Measurements from ENCODE around the gene AP2S1.

AP2S1 gene

DNA sequence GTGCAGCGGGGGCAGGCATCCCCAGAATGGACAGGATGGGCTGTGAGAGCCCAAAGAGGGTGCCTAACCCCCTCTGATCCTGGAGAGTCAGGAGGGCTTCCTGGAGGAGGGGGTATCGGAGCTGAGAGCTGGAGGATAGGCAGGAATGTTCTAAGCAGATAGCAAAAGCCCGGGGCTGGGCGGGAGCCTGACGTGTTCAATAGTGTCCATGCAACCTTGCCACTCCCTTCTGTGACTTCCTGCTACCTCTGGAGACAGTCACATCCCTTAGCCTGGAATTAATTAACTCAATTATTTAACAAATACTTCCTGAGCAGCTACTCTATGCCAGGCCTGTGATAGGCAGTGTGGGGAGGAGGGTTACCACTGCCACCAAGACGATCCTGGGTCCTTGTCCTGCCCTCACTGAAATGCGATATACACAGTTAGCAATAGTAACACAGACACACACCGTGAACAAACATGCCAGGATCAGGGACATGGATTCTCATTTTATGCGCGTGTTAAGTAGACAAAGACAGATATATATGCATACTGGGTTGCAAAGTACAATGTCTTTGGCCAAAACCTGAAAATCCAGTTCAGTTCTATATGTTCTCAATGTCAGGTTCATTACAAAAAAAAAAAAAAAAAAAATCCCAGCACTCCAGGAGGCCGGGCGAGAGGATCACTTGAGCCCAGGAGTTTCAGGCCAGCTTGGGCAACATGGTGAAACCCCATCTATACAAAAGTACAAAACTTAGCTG lies 10.7 kb downstream of the AP2S1 start:
- Histone ChIP-seq H3K36me3 (ENCODE audit: control insufficient read depth in 2 of 2, insufficient read depth in 1 of 2, low read length in 2 of 2) (peaks cover 28 to 61% of the 10 kb centered on the region in 2 experiments; a peak in 2 of 3 replicates), H3K4me3 (ENCODE audit: low read depth, low read length) (no peak overlapping the region)
- CTCF ChIA-PET = interaction anchor here (0.6 to 4.1 kb wide), 46 partner anchors 10 to 1692 kb away, joined by 3 to 83 read pairs (median 4); partner anchors contain the start of genes AP2S1 and SLC1A5

DNA sequence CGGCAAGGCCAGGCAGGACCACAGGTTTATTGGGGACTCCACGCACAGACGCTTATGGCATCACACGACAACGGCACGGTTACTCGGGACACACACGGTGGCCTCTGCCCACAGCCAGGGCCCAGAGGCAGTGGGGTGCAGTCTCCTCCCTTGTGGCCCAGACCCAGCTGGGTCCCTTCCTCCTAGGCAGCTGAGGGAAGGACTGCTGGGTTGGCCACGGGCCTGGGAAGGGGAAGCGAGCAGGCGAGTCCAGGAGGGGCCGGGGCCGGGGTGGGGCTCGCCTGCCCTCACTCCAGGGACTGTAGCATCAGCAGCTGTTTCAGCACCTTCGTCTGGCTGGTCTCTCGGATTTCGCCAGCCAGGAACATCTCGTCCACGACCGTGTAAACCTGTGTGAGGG lies 12.5 kb downstream of the AP2S1 start:
- TF ChIP-seq ZNF791 (tag by site-specific recombination; IDR thresholded peaks at IDR 0.05) (no peak), ZNF292 (tag by site-specific recombination; IDR thresholded peaks at IDR 0.05; ENCODE audit: borderline replicate concordance, low read depth) (no peak), GLIS2 (tag by site-specific recombination; IDR thresholded peaks at IDR 0.05) (no peak), SP2 (tag by site-specific recombination; IDR thresholded peaks at IDR 0.05) (no peak), ZNF785 (tag by site-specific recombination; IDR thresholded peaks at IDR 0.05) (no peak), ZNF529 (tag by site-specific recombination; IDR thresholded peaks at IDR 0.05; ENCODE audit: insufficient replicate concordance) (no peak), ZNF544 (tag by site-specific recombination; IDR thresholded peaks at IDR 0.05) (no peak), ZNF239 (tag by site-specific recombination; IDR thresholded peaks at IDR 0.05) (no peak), ZNF837 (tag by site-specific recombination; IDR thresholded peaks at IDR 0.05) (no peak), BCL11B (tag by site-specific recombination; IDR thresholded peaks at IDR 0.05; ENCODE audit: low read depth) (no peak), ZNF175 (tag by site-specific recombination; IDR thresholded peaks at IDR 0.05) (no peak)
- TF ChIP-seq, protein P1, sequence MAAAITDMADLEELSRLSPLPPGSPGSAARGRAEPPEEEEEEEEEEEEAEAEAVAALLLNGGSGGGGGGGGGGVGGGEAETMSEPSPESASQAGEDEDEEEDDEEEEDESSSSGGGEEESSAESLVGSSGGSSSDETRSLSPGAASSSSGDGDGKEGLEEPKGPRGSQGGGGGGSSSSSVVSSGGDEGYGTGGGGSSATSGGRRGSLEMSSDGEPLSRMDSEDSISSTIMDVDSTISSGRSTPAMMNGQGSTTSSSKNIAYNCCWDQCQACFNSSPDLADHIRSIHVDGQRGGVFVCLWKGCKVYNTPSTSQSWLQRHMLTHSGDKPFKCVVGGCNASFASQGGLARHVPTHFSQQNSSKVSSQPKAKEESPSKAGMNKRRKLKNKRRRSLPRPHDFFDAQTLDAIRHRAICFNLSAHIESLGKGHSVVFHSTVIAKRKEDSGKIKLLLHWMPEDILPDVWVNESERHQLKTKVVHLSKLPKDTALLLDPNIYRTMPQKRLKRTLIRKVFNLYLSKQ (tag by site-specific recombination; IDR thresholded peaks at IDR 0.05; ENCODE audit: borderline replicate concordance) = no peak
- CTCF ChIA-PET = interaction anchor here (0.6 to 2.9 kb wide), 4 partner anchors 55 to 84 kb away, joined by 4 to 12 read pairs (median 4); no protein-coding TSS in a partner anchor

More for the DNA sequence above, 10.7 kb downstream of the AP2S1 start:
- Histone ChIP-seq H3K4me1 (ENCODE audit: control insufficient read depth, insufficient read depth, low read length) (peaks cover 7% of the 10 kb centered on the region), H3K27ac (ENCODE audit: extremely low read depth, low read depth, low read length) (no peak overlapping the region), H3K9me3 (ENCODE audit: control insufficient read depth, insufficient read depth, low read depth, low read length) (no peaks in the 10 kb centered on the region)
- POLR2A ChIA-PET = interaction anchor here (0.6 to 2.4 kb wide), 16 partner anchors 11 to 1045 kb away, joined by 3 to 50 read pairs (median 6); partner anchors contain the start of genes AP2S1 and SLC1A5
- TF ChIP-seq ZBTB17 (tag by site-specific recombination; IDR thresholded peaks at IDR 0.05) (no peak), ZNF664 (tag by site-specific recombination; IDR thresholded peaks at IDR 0.05) (0 out of 2 replicates have a peak, but pooled peaks have one; percentile 56), GLIS1 (tag by site-specific recombination; IDR thresholded peaks at IDR 0.05) (peak; percentile 9; the same call in 1 of the 2 replicates), YY2 (tag by site-specific recombination; IDR thresholded peaks at IDR 0.05) (no peak)
- TF ChIP-seq, protein P2, sequence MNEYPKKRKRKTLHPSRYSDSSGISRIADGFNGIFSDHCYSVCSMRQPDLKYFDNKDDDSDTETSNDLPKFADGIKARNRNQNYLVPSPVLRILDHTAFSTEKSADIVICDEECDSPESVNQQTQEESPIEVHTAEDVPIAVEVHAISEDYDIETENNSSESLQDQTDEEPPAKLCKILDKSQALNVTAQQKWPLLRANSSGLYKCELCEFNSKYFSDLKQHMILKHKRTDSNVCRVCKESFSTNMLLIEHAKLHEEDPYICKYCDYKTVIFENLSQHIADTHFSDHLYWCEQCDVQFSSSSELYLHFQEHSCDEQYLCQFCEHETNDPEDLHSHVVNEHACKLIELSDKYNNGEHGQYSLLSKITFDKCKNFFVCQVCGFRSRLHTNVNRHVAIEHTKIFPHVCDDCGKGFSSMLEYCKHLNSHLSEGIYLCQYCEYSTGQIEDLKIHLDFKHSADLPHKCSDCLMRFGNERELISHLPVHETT (tag by site-specific recombination; IDR thresholded peaks at IDR 0.05) = no peak

DNA sequence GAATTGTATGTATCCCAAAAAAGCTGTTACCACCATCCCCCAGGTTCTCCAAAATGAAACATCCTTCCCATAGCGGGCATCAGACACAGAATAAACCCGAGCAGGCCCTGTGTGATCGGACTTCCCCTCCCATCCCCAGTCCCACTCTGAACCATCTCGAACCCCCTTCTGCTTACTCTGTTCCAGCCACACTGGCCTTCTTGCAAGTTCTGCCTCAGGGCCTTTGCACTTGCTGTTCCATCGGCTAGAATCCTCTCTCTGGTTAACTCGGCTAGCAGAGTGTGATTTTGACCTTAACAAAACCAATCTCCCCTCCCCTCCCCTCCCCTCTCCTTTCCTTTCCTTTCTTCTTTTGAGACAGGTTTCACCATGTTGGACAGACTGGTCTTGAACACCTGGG lies 15.7 kb downstream of the AP2S1 start:
- Histone ChIP-seq H3K9me3 (ENCODE audit: control insufficient read depth, insufficient read depth, low read depth, low read length) (no peaks in the 10 kb centered on the region), H3K4me3 (ENCODE audit: low read depth, low read length) (no peak overlapping the region), H3K4me1 (ENCODE audit: control insufficient read depth, insufficient read depth, low read length) (no peaks in the 10 kb centered on the region), H3K36me3 (ENCODE audit: control insufficient read depth in 2 of 2, insufficient read depth in 1 of 2, low read length in 2 of 2) (peaks cover 13 to 26% of the 10 kb centered on the region in 2 experiments; a peak in 2 of 3 replicates), H3K27ac (ENCODE audit: extremely low read depth, low read depth, low read length) (no peak overlapping the region)
- ChIA-PET CTCF (interaction anchor here (1.2 kb wide), 1 partner anchor 79 kb away, joined by 3 read pairs; no protein-coding TSS in a partner anchor), POLR2A (no interaction called here)
- TF ChIP-seq FEZF1 (tag by site-specific recombination; IDR thresholded peaks at IDR 0.05) (no peak), ZNF623 (tag by site-specific recombination; IDR thresholded peaks at IDR 0.05) (peak; percentile 96), ZNF791 (tag by site-specific recombination; IDR thresholded peaks at IDR 0.05) (no peak)
- TF ChIP-seq, protein P3, sequence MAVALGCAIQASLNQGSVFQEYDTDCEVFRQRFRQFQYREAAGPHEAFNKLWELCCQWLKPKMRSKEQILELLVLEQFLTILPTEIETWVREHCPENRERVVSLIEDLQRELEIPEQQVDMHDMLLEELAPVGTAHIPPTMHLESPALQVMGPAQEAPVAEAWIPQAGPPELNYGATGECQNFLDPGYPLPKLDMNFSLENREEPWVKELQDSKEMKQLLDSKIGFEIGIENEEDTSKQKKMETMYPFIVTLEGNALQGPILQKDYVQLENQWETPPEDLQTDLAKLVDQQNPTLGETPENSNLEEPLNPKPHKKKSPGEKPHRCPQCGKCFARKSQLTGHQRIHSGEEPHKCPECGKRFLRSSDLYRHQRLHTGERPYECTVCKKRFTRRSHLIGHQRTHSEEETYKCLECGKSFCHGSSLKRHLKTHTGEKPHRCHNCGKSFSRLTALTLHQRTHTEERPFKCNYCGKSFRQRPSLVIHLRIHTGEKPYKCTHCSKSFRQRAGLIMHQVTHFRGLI (tag by site-specific recombination; IDR thresholded peaks at IDR 0.05) = no peak
- TF ChIP-seq, protein P4, sequence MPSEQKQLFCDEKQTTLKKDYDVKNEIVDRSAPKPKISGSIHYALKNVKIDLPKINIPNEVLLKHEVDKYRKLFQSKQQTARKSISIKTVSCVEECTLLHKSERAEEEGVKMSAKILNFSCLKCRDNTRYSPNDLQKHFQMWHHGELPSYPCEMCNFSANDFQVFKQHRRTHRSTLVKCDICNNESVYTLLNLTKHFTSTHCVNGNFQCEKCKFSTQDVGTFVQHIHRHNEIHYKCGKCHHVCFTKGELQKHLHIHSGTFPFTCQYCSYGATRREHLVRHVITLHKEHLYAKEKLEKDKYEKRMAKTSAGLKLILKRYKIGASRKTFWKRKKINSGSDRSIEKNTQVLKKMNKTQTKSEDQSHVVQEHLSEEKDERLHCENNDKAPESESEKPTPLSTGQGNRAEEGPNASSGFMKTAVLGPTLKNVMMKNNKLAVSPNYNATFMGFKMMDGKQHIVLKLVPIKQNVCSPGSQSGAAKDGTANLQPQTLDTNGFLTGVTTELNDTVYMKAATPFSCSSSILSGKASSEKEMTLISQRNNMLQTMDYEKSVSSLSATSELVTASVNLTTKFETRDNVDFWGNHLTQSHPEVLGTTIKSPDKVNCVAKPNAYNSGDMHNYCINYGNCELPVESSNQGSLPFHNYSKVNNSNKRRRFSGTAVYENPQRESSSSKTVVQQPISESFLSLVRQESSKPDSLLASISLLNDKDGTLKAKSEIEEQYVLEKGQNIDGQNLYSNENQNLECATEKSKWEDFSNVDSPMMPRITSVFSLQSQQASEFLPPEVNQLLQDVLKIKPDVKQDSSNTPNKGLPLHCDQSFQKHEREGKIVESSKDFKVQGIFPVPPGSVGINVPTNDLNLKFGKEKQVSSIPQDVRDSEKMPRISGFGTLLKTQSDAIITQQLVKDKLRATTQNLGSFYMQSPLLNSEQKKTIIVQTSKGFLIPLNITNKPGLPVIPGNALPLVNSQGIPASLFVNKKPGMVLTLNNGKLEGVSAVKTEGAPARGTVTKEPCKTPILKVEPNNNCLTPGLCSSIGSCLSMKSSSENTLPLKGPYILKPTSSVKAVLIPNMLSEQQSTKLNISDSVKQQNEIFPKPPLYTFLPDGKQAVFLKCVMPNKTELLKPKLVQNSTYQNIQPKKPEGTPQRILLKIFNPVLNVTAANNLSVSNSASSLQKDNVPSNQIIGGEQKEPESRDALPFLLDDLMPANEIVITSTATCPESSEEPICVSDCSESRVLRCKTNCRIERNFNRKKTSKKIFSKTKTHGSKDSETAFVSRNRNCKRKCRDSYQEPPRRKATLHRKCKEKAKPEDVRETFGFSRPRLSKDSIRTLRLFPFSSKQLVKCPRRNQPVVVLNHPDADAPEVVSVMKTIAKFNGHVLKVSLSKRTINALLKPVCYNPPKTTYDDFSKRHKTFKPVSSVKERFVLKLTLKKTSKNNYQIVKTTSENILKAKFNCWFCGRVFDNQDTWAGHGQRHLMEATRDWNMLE (tag by site-specific recombination; conservative IDR thresholded peaks at IDR 0.05; ENCODE audit: low read depth) = no peak

More for the DNA sequence above, 12.5 kb downstream of the AP2S1 start:
- peaks cover 13 to 48% of the 10 kb centered on the region in 2 experiments; a peak in 2 of 3 replicates for H3K36me3 ChIP-seq (ENCODE audit: control insufficient read depth in 2 of 2, insufficient read depth in 1 of 2, low read length in 2 of 2)
- no peak overlapping the region for H3K4me3 ChIP-seq (ENCODE audit: low read depth, low read length)
- H3K4me1 ChIP-seq (ENCODE audit: control insufficient read depth, insufficient read depth, low read length) = peaks cover 7% of the 10 kb centered on the region
- no peak overlapping the region for H3K27ac ChIP-seq (ENCODE audit: extremely low read depth, low read depth, low read length)
- H3K9me3 ChIP-seq (ENCODE audit: control insufficient read depth, insufficient read depth, low read depth, low read length) = no peaks in the 10 kb centered on the region
- POLR2A ChIA-PET = interaction anchor here (0.7 to 2.4 kb wide), 3 partner anchors 50 to 68 kb away, joined by 3 to 10 read pairs (median 3); partner anchors contain the start of gene SLC1A5

Measured in HEK293 (cell line).